Activated T-helper 1 cell treated with anti-CD3 and anti-CD28 coated beads, Interleukin-2, amount 50 U/mL, for 16 hours (primary cell): ENCODE measurements around the gene TRIM58.

Source experiments
- DNase-seq, 2 donors: peaks; one replicate each; pipeline ENCODE4 v3.0.0-alpha.2; 2020; ENCODE audit warnings: low read depth in 1 of 2, low spot score in 1 of 2

The TRIM58 gene, protein sequence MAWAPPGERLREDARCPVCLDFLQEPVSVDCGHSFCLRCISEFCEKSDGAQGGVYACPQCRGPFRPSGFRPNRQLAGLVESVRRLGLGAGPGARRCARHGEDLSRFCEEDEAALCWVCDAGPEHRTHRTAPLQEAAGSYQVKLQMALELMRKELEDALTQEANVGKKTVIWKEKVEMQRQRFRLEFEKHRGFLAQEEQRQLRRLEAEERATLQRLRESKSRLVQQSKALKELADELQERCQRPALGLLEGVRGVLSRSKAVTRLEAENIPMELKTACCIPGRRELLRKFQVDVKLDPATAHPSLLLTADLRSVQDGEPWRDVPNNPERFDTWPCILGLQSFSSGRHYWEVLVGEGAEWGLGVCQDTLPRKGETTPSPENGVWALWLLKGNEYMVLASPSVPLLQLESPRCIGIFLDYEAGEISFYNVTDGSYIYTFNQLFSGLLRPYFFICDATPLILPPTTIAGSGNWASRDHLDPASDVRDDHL

DNA sequence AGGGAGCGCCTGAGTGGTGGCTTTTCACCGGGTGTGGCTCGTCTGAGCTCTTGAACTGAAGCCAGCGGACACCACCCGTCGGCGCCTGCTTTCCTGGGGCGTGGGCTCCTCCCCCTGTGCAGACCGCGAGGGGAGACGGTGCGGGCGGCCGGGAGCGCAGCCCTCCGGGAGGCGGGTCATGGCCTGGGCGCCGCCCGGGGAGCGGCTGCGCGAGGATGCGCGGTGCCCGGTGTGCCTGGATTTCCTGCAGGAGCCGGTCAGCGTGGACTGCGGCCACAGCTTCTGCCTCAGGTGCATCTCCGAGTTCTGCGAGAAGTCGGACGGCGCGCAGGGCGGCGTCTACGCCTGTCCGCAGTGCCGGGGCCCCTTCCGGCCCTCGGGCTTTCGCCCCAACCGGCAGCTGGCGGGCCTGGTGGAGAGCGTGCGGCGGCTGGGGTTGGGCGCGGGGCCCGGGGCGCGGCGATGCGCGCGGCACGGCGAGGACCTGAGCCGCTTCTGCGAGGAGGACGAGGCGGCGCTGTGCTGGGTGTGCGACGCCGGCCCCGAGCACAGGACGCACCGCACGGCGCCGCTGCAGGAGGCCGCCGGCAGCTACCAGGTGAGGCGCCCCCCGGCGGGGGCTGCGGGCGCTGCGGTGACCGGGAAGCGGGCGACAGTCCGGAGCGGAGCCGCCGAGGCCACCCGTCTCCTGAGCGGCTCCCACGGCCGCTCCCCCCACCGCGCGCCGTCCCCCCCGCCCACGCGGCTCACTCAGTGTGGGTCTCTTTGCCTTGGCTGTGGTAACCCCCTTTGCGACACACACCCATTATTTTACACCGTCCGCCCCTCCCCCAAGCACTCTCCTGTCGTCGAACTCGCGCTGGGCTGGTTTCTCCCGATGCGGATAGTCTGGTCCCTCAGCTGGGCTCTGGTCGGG lies at the start of gene TRIM58:
TSS of gene TRIM58 (plus strand) at position 119 of the 916 bp plus-strand sequence. CDS start at position 179, 60 bp downstream.
- DNase-seq, result no peak

DNA sequence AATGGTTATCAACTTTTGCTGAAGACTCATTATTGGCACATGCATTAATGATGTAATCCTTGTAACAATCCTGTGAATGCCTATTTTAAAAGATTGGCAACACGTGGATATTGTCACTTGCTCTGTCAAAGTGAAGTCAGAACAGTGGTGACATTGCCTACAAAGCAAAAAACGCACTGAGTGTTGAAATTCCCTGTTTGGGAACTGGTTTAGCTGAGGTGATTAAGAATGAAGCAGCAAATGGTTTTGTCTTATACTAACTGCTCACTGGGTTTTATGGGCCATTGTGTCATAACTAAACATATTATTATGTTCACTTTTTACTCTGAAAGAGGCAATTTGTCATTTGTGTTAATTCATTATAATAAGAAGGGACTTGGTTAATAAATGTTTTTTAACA lies 44.4 kb upstream of the TRIM58 start:
- DNase-seq, result no peak

DNA sequence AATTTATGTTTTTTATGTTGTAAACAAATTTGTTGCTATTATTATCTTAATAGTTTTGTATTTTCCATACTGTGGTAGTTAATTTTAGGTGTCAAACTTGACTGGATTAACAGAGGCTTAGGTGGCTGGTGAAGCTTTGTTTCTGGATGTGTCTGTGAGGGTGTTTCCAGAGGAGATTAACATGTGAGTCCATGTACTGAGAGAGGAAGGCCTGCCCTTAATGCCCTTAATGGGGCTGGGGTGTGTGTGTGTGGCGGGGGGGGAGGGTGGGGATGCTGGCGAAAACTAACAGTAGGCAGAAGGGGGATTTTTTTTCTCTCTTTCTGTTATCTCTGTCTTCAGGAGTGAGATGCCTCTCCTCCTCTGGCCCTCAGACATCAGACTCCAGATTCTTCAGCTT lies 34.9 kb upstream of the TRIM58 start:
- DNase-seq, result no peak

DNA sequence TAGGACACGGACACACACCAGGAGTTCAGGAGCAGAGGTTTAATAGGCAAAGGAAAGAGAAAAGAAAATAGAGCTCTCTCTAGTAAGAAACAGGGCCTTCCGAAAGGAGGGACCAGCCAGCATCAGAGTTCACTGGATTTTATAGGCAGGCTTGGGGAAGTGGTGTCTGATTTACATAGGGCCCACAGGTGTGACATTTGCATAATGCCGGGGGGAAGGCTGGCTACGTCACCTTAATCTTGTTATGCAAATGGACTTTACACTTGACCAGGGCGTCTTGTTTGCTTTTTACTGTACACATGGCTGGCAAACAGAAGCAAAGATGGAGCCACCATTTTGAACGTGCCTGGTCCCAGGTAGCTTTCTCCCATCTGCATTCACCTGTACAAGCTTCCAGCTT lies 33.0 kb upstream of the TRIM58 start, which contains the start of gene OR14A16:
TSS of gene OR14A16 (minus strand) at position 97 of the 400 bp plus-strand sequence. CDS start 8,390 bp downstream, outside the sequence.
- DNase-seq, result no peak

DNA sequence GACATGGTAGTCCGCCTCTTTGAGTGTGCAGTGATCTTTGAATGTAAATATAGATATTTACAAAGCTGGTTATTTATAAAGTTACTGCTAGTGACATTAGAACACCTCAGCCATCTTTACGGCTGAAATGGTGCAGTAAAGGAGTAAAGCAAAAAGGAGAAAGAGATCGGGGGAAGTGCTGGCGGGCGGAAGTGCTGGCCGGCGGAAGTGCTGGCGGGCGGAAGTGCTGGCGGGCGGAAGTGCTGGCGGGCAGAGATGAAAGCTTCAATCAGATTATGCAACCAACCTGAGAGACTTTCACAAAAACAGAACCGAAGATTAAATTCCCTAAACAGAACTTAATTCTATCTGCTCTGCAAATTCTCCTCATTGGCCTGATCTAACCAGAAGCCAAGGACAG lies 31.6 kb upstream of the TRIM58 start:
- no peak for DNase-seq

DNA sequence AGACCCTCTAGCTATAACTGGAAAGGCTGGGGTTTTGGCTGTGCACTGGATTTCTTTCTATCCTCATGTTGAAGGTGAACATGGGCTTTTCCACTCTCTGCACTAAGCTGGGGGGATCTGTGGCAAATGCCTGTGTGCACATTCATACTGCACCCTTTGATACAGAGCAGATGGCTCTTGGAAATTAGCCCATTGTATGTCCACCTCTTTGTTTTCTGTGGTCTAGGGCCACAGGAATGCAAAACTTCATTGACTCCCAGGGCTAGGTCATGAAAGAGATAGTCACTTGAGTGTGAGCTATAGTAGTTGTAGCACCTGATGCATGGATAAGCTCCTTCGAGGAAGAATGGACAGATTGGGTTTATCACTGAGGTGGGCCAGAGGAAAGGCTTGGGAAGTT lies 27.3 kb upstream of the TRIM58 start:
- DNase-seq, result no peak

DNA sequence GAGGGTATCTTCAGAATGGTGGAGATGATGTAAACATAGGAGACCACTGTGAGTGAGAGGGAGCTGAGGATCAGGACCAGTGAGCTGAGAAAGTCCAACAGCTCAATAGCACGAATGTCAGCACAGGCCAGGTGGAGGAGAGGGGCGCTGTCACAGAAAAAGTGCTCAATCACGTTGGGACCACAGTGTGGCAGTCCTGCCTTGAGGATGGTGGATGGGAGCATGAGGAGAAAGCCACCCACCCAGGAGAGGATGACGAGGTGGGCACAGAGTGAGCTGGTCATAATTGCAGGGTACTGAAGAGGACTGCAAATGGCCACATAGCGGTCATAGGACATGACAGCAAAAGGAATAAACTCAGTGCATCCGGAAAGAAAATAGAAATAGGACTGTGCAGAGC lies 23.4 kb upstream of the TRIM58 start:
- DNase-seq, result no peak

DNA sequence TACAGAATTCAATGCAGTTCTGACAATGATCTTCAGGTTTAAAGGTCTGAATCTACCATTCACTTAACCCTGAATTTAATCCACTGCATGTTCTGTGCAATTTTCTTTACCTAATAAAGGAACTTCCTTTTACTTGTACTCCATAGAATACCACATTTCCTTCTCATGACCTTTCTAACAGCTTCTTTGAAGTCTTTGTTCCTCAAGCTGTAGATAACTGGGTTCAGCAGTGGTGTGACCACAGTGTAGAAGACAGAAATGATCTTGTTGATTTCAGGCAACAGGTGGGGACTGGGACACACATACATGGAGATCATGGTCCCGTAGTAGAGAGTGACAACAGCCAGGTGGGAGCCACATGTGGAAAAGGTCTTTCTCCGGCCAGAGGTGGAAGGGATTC lies 16.2 kb upstream of the TRIM58 start:
- no peak for DNase-seq

DNA sequence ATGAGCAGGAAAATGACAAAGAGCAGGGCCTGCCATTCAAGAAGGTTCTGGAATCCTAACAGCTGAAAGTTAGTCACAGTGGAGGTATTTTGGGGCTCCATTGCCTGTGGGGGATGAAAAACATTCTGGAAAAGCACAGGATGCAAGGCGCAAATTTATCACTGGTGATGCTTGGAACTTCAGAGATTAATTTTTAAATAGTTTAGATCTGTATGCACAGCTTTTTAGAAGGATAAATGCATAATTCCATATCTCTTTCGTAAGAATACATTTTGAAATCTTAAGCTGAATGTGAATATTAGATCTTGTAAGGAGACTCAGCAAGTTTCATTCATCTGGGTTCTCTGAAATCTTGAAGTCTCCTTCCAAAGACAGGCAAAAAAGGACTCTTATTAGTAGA lies 15.2 kb upstream of the TRIM58 start, which contains the start of gene OR11L1:
TSS of gene OR11L1 (minus strand) at position 101 of the 400 bp plus-strand sequence. CDS start at position 101, 0 bp downstream.
- DNase-seq, result no peak

DNA sequence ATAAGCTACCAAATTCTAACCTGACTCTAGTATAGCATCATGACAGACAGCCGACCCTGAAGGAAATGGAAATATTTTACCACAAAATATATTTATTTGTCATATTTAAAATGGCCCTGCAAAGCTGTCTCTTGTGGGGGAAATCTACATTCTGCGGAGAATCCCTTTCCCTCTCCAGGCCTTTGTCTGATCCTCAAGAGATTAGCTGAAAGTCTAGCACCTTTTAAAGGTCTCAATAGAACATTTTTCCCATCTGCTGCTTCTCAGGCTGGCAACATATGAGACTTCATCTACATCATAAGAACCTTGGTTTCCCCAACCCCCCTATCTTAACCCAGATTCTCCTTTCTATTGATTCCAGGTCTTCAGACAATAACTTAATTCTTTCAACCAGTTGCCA lies 13.6 kb upstream of the TRIM58 start:
- no peak for DNase-seq

DNA sequence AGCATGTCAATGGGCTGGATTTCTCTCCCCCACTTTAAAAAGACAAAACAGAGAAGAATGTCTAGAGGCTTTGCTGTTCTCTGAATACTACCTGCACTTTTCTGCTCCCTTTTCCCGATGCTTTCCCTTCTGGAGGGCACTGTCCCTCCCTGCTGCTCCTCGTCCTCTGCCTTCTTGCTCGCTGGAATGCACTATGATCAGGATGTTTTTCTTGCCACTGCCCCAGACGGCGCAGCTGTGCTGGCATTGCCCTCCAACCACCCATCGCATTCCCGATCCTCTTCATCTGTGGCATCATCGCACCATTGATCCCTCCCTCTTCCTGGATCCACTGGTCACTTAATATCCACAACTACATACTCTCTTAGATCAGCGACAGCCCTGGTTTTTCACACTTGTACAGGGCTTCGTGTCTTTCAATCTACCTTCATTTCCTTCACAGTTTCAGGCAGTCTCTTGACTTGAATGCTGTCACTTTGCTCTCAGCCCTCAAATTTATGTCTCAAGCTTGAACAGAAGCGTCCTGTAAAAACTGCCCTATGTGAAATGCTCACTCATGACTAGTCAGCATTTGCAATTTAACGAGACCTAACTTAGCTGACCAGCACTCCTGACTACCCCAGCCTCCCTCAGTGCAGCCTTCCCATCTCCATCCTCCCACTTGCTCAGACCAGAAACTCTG lies 11.8 kb upstream of the TRIM58 start:
- DNase-seq, result no peak

DNA sequence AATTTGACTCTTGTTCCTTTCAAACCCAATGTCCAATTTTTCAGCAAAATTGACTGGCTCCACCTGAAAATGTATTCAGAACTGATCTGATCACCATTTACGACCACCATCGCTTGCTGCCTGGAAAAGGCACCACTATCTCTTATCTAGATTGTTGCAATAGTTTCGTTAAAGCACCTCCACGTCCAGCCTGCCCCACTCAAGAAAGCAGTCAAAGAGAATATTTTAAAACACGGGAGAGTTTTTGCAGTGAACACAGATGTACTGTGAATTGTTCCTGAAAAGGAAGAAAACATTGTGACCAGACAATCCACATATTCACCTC lies 11.3 kb upstream of the TRIM58 start:
- no peak for DNase-seq

DNA sequence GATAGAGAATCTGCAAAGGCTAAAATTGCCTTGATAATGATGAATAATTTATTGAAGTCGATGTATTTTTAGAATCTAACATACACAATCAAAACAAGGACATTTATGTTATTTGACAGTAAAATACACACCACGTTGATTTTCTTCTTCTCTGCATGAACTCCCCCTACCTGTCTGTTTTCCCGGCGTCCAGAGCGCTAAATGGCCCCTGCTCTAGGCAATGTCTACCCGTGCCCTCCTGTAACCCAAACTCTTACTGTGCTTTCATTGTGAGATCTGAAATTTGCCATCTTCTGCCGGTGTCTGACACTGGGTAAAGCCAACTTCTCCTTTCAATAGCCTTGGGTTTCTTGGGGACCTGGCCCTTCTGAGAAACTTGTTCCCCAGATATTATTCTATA lies 8.6 kb upstream of the TRIM58 start:
- DNase-seq, result no peak

DNA sequence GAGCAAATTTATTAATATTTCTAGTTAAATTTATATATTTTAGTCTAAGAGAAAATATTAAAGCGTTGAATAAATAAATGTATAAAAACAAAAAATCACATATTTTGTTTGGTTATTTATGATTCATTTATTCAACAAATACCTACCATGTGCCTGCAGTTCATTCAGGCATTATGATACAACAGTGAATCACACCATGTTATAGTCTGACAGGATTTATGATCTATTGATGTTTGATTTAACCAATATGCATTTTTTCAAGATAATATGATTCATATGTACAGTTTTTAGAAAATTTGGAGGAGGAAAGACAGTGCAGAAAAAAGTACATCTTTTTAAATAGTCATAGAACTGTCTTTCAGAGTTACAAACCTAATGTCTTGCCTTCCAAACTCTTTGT lies 7.4 kb upstream of the TRIM58 start:
- DNase-seq, result no peak

DNA sequence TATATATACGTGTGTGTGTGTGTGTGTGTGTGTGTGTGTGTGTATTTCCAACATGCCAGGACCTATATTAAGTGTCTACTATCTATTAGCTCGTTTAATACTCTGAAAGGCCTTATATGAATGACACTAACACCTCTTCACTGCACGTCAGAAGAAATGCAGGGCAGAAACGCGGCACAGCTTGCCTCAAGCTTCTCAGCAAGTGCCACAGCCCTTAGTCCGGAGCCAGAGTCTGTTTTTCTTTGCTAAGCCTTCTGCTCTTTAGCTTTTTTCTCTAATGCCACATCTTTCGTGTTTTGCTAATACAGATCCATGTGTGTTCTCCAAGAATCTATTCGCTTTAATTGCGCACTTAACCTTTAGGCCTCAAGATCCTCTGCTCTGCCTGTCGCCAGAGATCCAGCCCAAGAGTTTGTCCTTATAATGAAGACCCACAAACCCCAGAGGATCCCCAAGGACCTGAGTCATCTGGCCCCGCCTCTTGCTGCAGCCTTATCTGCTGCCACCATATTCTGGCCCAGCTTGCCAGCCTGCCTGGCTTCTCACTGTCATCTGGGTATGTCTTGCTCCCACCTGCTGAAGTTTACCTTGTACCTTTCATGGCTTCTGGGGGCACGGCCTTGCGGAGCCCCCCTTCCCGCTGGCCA lies 2.0 kb upstream of the TRIM58 start:
- no peak for DNase-seq

DNA sequence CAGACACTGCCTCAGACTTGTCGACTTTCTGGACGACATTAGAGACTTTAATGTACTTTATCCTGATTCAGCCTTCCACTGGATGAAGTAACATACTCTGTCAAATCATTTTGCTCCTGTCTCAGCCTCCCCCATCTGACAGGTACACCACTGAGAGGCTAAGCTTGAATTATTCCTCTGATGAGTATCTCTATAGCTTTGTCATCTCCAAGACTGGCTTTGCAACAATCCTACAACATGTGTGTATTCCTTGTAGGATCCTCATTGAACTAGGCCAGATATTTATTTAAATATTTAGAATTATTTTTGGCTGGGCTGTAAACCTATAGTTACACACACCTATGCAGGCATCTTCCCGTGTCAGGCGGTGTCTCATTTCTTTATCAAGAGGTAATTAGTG lies 1.1 kb upstream of the TRIM58 start:
- no peak for DNase-seq

DNA sequence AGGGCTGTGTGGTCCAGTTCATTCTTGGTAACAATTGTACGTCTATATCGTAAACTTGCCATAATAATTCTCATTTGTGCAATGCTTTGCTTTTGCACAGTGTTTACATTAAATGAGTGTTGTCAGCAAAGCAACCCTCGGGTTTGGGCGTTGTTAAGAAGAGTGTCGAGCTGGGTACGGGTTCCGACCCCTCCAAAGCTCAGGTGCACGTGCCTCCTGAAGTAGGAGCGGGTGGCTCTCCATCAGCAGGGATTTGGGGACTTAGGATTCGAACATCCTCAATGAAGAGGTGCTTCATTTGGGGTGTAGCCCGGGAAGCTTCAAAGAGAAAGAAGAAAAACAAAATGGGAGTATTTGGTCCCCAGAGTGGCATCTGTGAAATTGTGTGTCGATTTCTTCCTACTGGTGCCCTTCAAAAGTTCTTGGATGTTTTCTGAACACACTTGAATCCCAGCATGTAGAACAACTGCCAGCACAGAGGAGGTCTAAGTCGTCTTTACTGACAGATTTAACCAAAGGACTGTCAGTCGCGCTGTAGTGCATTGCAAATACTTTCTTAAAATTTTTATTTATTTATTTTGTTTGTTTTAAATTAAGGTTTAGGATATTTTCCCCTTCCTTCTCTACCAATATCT lies 1.1 kb downstream of the TRIM58 start:
- DNase-seq, result no peak

DNA sequence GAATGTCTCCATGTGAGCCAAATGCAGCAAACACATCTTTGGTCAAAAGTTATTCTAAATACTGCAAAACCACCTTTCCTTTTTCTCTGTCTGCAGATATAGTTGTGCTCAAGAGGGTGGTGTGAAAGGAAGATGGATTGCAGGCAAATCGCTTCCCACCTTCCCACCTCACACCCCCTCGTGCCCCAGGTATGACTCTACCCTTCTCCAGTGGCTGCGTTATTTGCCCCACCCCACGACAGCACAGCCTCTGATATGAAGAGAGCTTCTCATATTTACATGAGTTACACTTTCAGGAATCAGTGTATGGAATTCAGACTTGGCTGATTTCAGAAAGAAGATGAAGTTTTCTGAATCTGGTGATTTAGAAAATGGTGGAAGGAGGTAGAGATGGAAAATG lies 5.8 kb downstream of the TRIM58 start:
- DNase-seq, result no peak

DNA sequence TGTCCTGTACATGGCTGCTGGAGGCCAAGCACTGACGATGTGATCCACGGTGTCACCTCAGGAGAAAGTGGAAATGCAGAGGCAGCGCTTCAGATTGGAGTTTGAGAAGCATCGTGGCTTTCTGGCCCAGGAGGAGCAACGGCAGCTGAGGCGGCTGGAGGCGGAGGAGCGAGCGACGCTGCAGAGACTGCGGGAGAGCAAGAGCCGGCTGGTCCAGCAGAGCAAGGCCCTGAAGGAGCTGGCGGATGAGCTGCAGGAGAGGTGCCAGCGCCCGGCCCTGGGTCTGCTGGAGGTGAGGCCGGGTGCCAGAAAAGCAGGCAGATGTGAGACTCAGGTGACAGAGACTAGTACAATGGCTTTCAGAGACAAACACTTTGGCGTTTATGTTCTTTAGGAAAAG lies 7.7 kb downstream of the TRIM58 start:
- no peak for DNase-seq

DNA sequence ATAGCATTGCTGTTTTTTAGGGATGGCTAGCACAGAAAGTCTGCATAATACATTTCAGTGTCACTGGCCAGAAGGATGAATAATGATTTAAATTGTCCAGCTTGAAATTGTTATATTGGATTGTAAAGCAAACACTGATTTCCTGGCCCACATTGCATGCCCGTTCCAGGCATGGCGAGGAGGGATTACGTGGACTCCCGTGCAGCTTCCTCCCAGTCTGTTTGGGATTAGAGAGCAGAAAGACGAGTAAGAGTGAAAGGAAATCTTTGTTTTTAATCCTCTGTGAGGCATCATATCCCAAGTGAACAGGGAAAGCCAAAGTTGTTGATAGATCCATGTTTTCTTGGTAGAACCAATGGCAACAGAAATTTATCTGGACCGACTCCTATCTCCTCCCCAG lies 8.4 kb downstream of the TRIM58 start:
- no peak for DNase-seq
